K562 (cell line): ENCODE results near the gene RASGRP4. TPM values are rescaled to one million over a fixed set of nuclear protein-coding genes. Genes with fewer than 3 reads are reported as not detected.

Source experiments
- ATAC-seq: fragments of 200-7000 bp; cut with Tn5 transposase; 3 replicates; pipeline ENCODE4 v1.9.1; 2020; ENCODE audit warnings: moderate library complexity
- BruUV-seq: library from RNA; stranded (reverse); fragments of 400-500 nt; replicated peaks from 2 replicates; lab custom pipeline; 2021; lab: Mats Ljungman, UMichigan
- CTCF ChIA-PET: fragments of 300-600 bp; formaldehyde crosslinking; extraction: SDS; loops from one replicate; lab custom pipeline; 2021; ENCODE audit warnings: low intra/inter-chr PET ratio; lab: Yijun Ruan, JAX
- POLR2A ChIA-PET: fragments of 300-600, 350-650 bp; sonication (Branson Sonifier 250); formaldehyde crosslinking; extraction: SDS; loops from one replicate; lab custom pipeline; 2021; ENCODE audit warnings: antibody characterized with exemption, inconsistent platforms; lab: Yijun Ruan, JAX
- DNase-seq, 4 experiments: peaks; one replicate each; pipeline versions ENCODE4 v3.0.0 to v3.0.0-alpha.2; 2011 to 2018; ENCODE audit warnings: low spot score in 3 of 4, mixed read lengths in 3 of 4; ENCODE audit errors: extremely low read depth in 1 of 4
- FAIRE-seq: peaks from 2 replicates; lab custom pipeline; 2011; peaks lifted over from hg19 to GRCh38; lab: Jason Lieb, UNC
- H2AFZ ChIP-seq: 2 replicates; pipeline ENCODE4 v1.6.0; 2011; ENCODE audit warnings: low read depth, low read length, control low read depth, inconsistent platforms
- H3K27ac ChIP-seq: fragments of 200-600 bp; 3 replicates; pipeline ENCODE4 v1.8.0; 2011; ENCODE audit warnings: low read depth, mild to moderate bottlenecking, control low read depth, inconsistent platforms, low read length, moderate library complexity, mixed read lengths; ENCODE audit errors: extremely low read depth
- H3K27me3 ChIP-seq, 2 experiments: fragments of 300-600 bp in 1 of 2; 2 replicates in 1 of 2; 3 replicates in 1 of 2; pipeline versions ENCODE4 v1.6.0 to v1.8.0; 2011; ENCODE audit warnings: inconsistent platforms in 2 of 2, low read length in 2 of 2, mild to moderate bottlenecking in 1 of 2, mixed read lengths in 1 of 2, moderate library complexity in 1 of 2; ENCODE audit not compliant: control insufficient read depth in 2 of 2, insufficient read depth in 2 of 2
- H3K36me3 ChIP-seq: fragments of 300-600 bp; 3 replicates; pipeline ENCODE4 v1.8.0; 2011; ENCODE audit warnings: mild to moderate bottlenecking, low read length, inconsistent platforms; ENCODE audit not compliant: control insufficient read depth, insufficient read depth
- H3K4me1 ChIP-seq, 2 experiments: fragments of 200-600 bp in 1 of 2; replicated peaks in 1 of 2; 2 replicates in 1 of 2; 3 replicates in 1 of 2; pipeline versions ENCODE4 v1.5.1 to v1.8.0; 2011; ENCODE audit warnings: inconsistent platforms in 2 of 2, low read length in 2 of 2, mild to moderate bottlenecking in 1 of 2, mixed read lengths in 1 of 2, moderate library complexity in 1 of 2; ENCODE audit not compliant: control insufficient read depth in 2 of 2, insufficient read depth in 2 of 2
- H3K4me2 ChIP-seq: 2 replicates; pipeline ENCODE4 v1.6.1; 2011; ENCODE audit warnings: low read length, control low read depth, inconsistent platforms, mixed read lengths; ENCODE audit not compliant: insufficient read depth
- H3K4me3 ChIP-seq: fragments of 200-600 bp; sonication (generic), shearing (Covaris generic); 2 replicates; pipeline ENCODE4 v1.5.1; 2016; ENCODE audit warnings: control low read depth, inconsistent platforms
- H3K79me2 ChIP-seq: fragments of 200-600 bp; 3 replicates; pipeline ENCODE4 v1.8.0; 2011; ENCODE audit warnings: low read length, inconsistent platforms; ENCODE audit not compliant: control insufficient read depth, insufficient read depth
- H3K9ac ChIP-seq, 2 experiments: 2 replicates each; pipeline versions ENCODE4 v1.6.0 to v1.6.1; 2011; ENCODE audit warnings: low read depth in 2 of 2, low read length in 2 of 2, control low read depth in 1 of 2, inconsistent platforms in 1 of 2, mild to moderate bottlenecking in 1 of 2, mixed read lengths in 1 of 2; ENCODE audit not compliant: insufficient read depth in 1 of 2
- H3K9me1 ChIP-seq: one replicate; pipeline ENCODE4 v1.6.0; 2011; ENCODE audit warnings: inconsistent platforms, mild to moderate bottlenecking, low read length, moderate library complexity; ENCODE audit not compliant: control insufficient read depth, insufficient read depth
- H3K9me3 ChIP-seq: replicated peaks from 2 replicates; pipeline ENCODE4 v1.5.1; 2011; ENCODE audit warnings: low read depth, low read length, inconsistent platforms; ENCODE audit not compliant: control insufficient read depth, insufficient read depth
- H4K20me1 ChIP-seq: replicated peaks from 2 replicates; pipeline ENCODE4 v1.6.1; 2011; ENCODE audit warnings: low read length, inconsistent platforms, mixed read lengths; ENCODE audit not compliant: control insufficient read depth, insufficient read depth
- ATF4 ChIP-seq: fragments of 450-650 bp; formaldehyde crosslinking; IDR thresholded peaks from 2 replicates; pipeline ENCODE4 v1.4.0; 2022; ENCODE audit warnings: mild to moderate bottlenecking, moderate library complexity
- CTBP1 ChIP-seq: fragments of 450-650 bp; IDR thresholded peaks from 2 replicates; pipeline ENCODE4 v1.6.1; 2016; ENCODE audit warnings: borderline replicate concordance
- GATAD2B ChIP-seq: fragments of 450-650 bp; IDR thresholded peaks from 2 replicates; pipeline ENCODE4 v1.6.1; 2017; ENCODE audit warnings: mild to moderate bottlenecking, borderline replicate concordance
- NR3C1 ChIP-seq: sonication (generic); formaldehyde crosslinking; IDR thresholded peaks from 2 replicates; pipeline ENCODE4 v1.8.1; 2022; ENCODE audit warnings: missing genetic modification reagents
- RAD21 ChIP-seq, 2 experiments: fragments of 250-450 bp in 1 of 2; fragments of 450-650 bp in 1 of 2; sonication (Bioruptor Pico) in 1 of 2; formaldehyde crosslinking in 1 of 2; IDR thresholded peaks in 1 of 2; conservative IDR thresholded peaks in 1 of 2; 2 replicates each; pipeline versions ENCODE4 v1.4.0 to v1.8.0; 2020 to 2022; ENCODE audit warnings: mild to moderate bottlenecking in 2 of 2, moderate library complexity in 1 of 2
- ZC3H4 ChIP-seq: sonication (generic); formaldehyde crosslinking; IDR thresholded peaks from 2 replicates; pipeline ENCODE4 v1.9.0; 2021; ENCODE audit warnings: missing genetic modification reagents, borderline replicate concordance
- ZNF24 ChIP-seq: fragments of 450-650 bp; IDR thresholded peaks from 2 replicates; pipeline ENCODE4 v1.6.1; 2016
- WGBS: fragments of 100-300 bp; shearing (Covaris generic); methylation state at CpG from one replicate; pipeline ENCODE4 v1.1.6; 2016; ENCODE audit warnings: low coverage, mixed read lengths; ENCODE audit not compliant: insufficient coverage; ENCODE audit errors: missing lambda C conversion rate; 5-methylcytosine and 5-hydroxymethylcytosine counted together
- in situ Hi-C: fragments of 300-500 bp; cut with MboI; formaldehyde crosslinking; loops from 4 replicates; pipeline ENCODE4 v1.15.0; 2018; ENCODE audit warnings: inconsistent platforms, mixed read lengths
- intact Hi-C: fragments of 100-400 bp; cut with micrococcal nuclease; formaldehyde crosslinking; loops from 2 replicates; pipeline ENCODE4 v1.14.2; 2022
- polyA plus RNA-seq, 8 experiments: library from polyadenylated mRNA; depleted of rRNA in 4 of 8; stranded (reverse) in 5 of 8; unstranded in 3 of 8; fragments of >200 nt; fragmentation: Nextera tagmentation in 2 of 8; fragmentation: Illumina TruSeq in 1 of 8; extraction: Ambion mirVana in 2 of 8; extraction: Trizol in 1 of 8; gene quantifications; 2 replicates each; pipeline versions ENCODE4 v1.2.1 to v1.2.3, GENCODE V29; 2011 to 2014; ENCODE audit warnings: inconsistent platforms in 1 of 8, missing spikeins in 1 of 8
- total RNA-seq, 7 experiments: library from RNA; depleted of rRNA in 6 of 7; stranded (reverse); fragments of >200 nt in 6 of 7; fragmentation: Illumina TruSeq in 2 of 7; extraction: Trizol in 2 of 7; gene quantifications; 2 replicates each; pipeline versions ENCODE4 v1.2.1 to v1.2.3, GENCODE V29; 2011 to 2021; ENCODE audit warnings: low replicate concordance in 1 of 7
- TF ChIP-seq, protein P1 (sequence below): sonication (generic); formaldehyde crosslinking; IDR thresholded peaks from 2 replicates; pipeline ENCODE4 v1.8.1; 2023; ENCODE audit warnings: mild to moderate bottlenecking, missing genetic modification reagents
- TF ChIP-seq, protein P2 (sequence below), 2 experiments: fragments of 450-650 bp; conservative IDR thresholded peaks; 2 replicates each; pipeline ENCODE4 v1.6.1; 2017; ENCODE audit warnings: mild to moderate bottlenecking in 2 of 2, moderate library complexity in 2 of 2

Gene RASGRP4
- total and polyA plus RNA-seq, 9 of the 15 experiments (the other 6 are each of a cell fraction or from before 2014, with no cell fraction given), result 0.39 to 4.6 (median 3.8) TPM

DNA sequence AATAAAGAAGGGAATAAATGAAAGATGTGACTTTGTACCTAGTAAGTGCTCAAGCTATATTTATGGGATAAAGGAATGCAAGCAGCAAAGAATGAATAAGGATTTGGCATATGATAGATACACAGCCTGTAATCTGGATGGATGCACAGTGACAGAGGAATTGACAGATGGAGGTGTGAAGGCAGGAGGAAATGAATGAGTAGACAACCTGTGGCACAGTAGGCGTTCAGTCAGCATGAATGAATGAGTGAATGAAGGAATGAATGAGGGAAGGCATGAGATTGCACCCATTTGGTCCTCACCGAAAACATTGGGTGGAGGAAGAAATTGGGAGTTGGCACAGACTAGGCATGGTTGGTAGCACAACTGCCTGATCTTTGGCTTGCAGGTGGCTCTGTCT, 56.4 kb downstream of the RASGRP4 start:
- Histone ChIP-seq H3K4me3 (no peak overlapping the region), H3K4me2 (no peak overlapping the region), H3K27ac (no peak overlapping the region), H2AFZ (no peak overlapping the region), H3K36me3 (no peaks in the 10 kb centered on the region), H3K9me3 (no peaks in the 10 kb centered on the region; the same call in 1 of the 2 replicates), H3K27me3 (no peaks in the 10 kb centered on the region), H4K20me1 (no peaks in the 10 kb centered on the region), H3K9ac (no peak overlapping the region), H3K79me2 (peaks cover under 1% of the 10 kb centered on the region; the same call in 2 of the 3 replicates), H3K9me1 (no peaks in the 10 kb centered on the region), H3K4me1 (peaks cover 9 to 10% of the 10 kb centered on the region in 2 experiments; a peak in 4 of 5 replicates)
- no peak for FAIRE-seq
- BruUV-seq, result no TSS peak
- WGBS, result 42% methylated on average over 2 of the region's 2 CpGs
- DNase-seq, result no peak
- no peak for TF ChIP-seq NR3C1 (CRISPR knock-in tag)
- TF ChIP-seq RAD21 (CRISPR knock-in tag; conservative IDR thresholded peaks at IDR 0.05 in 1 of 2, IDR thresholded peaks at IDR 0.05 in 1 of 2), result no peak
- no peak for TF ChIP-seq CTBP1
- peak; percentile 74 for TF ChIP-seq ZNF24
- in situ Hi-C loops, result no loop called here
- POLR2A ChIA-PET, result interaction anchor here (0.6 kb wide), 1 partner anchor 76 kb away, joined by 3 read pairs; no protein-coding TSS in a partner anchor
- CTCF ChIA-PET, result no interaction called here
- intact Hi-C loops, result no loop called here
- no peak for ATAC-seq

DNA sequence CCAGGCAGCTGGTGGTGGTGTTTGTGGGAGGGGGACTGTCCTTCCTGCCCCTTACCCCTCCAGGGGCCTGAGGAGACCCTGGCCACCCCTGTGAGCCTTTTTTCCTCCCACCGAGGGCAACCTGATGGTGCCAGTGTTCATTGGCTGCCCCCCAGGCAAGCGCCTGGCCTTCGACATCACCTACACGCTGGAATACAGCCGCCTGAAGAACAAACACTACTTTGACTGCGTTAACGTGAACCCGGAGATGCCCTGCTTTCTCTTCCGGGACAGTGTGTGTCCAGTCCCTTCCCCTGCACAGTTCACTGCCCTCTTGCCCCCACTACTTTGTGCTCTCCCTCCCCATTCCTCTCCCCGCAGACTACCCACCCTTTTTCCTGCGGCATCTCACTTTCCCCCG, 59.0 kb downstream of the RASGRP4 start:
- H3K9me1 ChIP-seq, result no peaks in the 10 kb centered on the region
- no peaks in the 10 kb centered on the region for H3K79me2 ChIP-seq
- no peaks in the 10 kb centered on the region for H4K20me1 ChIP-seq
- H3K27me3 ChIP-seq, result no peaks in the 10 kb centered on the region
- no peaks in the 10 kb centered on the region for H3K36me3 ChIP-seq
- ChIA-PET CTCF (no interaction called here), POLR2A (no interaction called here)
- no peaks in the 10 kb centered on the region for H3K9me3 ChIP-seq
- no peak overlapping the region for H3K4me2 ChIP-seq
- no peak overlapping the region for H3K27ac ChIP-seq
- peak overlapping the region; percentile 40; the same call in 1 of the 2 replicates for H2AFZ ChIP-seq
- H3K4me3 ChIP-seq, result no peak overlapping the region
- no peak overlapping the region for H3K9ac ChIP-seq
- no TSS peak for BruUV-seq
- intact Hi-C loops, result no loop called here
- in situ Hi-C loops, result no loop called here
- no peak for DNase-seq
- WGBS, result 65% methylated on average over 6 of the region's 12 CpGs
- H3K4me1 ChIP-seq, result peaks cover 11 to 18% of the 10 kb centered on the region in 2 experiments; a peak in 4 of 5 replicates
- ATAC-seq, result no peak
- FAIRE-seq, result no peak
- TF ChIP-seq, protein P1, sequence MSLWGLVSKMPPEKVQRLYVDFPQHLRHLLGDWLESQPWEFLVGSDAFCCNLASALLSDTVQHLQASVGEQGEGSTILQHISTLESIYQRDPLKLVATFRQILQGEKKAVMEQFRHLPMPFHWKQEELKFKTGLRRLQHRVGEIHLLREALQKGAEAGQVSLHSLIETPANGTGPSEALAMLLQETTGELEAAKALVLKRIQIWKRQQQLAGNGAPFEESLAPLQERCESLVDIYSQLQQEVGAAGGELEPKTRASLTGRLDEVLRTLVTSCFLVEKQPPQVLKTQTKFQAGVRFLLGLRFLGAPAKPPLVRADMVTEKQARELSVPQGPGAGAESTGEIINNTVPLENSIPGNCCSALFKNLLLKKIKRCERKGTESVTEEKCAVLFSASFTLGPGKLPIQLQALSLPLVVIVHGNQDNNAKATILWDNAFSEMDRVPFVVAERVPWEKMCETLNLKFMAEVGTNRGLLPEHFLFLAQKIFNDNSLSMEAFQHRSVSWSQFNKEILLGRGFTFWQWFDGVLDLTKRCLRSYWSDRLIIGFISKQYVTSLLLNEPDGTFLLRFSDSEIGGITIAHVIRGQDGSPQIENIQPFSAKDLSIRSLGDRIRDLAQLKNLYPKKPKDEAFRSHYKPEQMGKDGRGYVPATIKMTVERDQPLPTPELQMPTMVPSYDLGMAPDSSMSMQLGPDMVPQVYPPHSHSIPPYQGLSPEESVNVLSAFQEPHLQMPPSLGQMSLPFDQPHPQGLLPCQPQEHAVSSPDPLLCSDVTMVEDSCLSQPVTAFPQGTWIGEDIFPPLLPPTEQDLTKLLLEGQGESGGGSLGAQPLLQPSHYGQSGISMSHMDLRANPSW (CRISPR knock-in tag), result no peak
- TF ChIP-seq ZC3H4 (CRISPR knock-in tag) (no peak), ATF4 (CRISPR knock-in tag) (no peak), GATAD2B (no peak)
- TF ChIP-seq, protein P2, sequence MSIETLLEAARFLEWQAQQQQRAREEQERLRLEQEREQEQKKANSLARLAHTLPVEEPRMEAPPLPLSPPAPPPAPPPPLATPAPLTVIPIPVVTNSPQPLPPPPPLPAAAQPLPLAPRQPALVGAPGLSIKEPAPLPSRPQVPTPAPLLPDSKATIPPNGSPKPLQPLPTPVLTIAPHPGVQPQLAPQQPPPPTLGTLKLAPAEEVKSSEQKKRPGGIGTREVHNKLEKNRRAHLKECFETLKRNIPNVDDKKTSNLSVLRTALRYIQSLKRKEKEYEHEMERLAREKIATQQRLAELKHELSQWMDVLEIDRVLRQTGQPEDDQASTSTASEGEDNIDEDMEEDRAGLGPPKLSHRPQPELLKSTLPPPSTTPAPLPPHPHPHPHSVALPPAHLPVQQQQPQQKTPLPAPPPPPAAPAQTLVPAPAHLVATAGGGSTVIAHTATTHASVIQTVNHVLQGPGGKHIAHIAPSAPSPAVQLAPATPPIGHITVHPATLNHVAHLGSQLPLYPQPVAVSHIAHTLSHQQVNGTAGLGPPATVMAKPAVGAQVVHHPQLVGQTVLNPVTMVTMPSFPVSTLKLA (conservative IDR thresholded peaks at IDR 0.05), result no peak
